Activated naive CD8-positive, alpha-beta T cell (primary cell): ENCODE results near the gene MGMT.
A peak's percentile ranks its signal among the peaks of the same experiment; 100 is the strongest.

Experiments
- H3K27ac Mint-ChIP-seq: one replicate; pipeline ENCODE4 v1.8.0; 2021; ENCODE audit warnings: mixed read lengths
- H3K27me3 Mint-ChIP-seq: one replicate; pipeline ENCODE4 v1.8.0; 2021; ENCODE audit warnings: mixed read lengths
- H3K36me3 Mint-ChIP-seq: one replicate; pipeline ENCODE4 v1.8.0; 2021; ENCODE audit warnings: mixed read lengths
- H3K4me1 Mint-ChIP-seq: one replicate; pipeline ENCODE4 v1.8.0; 2021; ENCODE audit warnings: low read depth, mixed read lengths
- H3K4me3 Mint-ChIP-seq: one replicate; pipeline ENCODE4 v1.8.0; 2021; ENCODE audit warnings: mild to moderate bottlenecking, mixed read lengths
- H3K9me3 Mint-ChIP-seq: one replicate; pipeline ENCODE4 v1.8.0; 2021; ENCODE audit warnings: low read depth, mixed read lengths

The MGMT gene

DNA sequence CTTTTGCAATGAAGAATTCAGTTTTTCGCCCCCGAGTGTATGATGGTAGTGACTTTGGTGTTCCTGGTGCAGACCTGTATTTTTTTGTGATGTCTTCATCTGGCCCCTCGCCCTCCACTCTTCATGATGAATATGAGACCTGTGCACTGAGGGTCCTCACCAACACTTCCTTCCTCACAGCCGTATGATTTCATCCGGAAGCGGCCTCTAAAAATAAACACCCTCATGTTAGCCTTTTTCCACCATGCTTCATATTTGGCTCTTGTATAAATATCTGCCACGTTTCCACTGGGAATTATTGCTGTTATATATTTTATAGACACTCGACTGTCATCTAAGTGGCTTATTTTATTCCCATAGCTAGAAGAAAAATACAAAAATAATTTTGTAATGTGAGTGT, 160.4 kb downstream of the MGMT start:
- H3K36me3 Mint-ChIP-seq, result peaks cover 41% of the 10 kb centered on the region
- H3K27me3 Mint-ChIP-seq, result no peaks in the 10 kb centered on the region
- no peak overlapping the region for H3K4me3 Mint-ChIP-seq
- H3K4me1 Mint-ChIP-seq, result peaks cover 5% of the 10 kb centered on the region
- H3K9me3 Mint-ChIP-seq, result no peaks in the 10 kb centered on the region
- peak overlapping the region; percentile 18 for H3K27ac Mint-ChIP-seq

GRCh38 chr10:129628823-129629222, 161.8 kb downstream of the MGMT start:
- peaks cover 5% of the 10 kb centered on the region for H3K4me1 Mint-ChIP-seq
- no peak overlapping the region for H3K27ac Mint-ChIP-seq
- no peaks in the 10 kb centered on the region for H3K27me3 Mint-ChIP-seq
- peaks cover 6% of the 10 kb centered on the region for H3K9me3 Mint-ChIP-seq
- no peak overlapping the region for H3K4me3 Mint-ChIP-seq
- H3K36me3 Mint-ChIP-seq, result peaks cover 49% of the 10 kb centered on the region

DNA sequence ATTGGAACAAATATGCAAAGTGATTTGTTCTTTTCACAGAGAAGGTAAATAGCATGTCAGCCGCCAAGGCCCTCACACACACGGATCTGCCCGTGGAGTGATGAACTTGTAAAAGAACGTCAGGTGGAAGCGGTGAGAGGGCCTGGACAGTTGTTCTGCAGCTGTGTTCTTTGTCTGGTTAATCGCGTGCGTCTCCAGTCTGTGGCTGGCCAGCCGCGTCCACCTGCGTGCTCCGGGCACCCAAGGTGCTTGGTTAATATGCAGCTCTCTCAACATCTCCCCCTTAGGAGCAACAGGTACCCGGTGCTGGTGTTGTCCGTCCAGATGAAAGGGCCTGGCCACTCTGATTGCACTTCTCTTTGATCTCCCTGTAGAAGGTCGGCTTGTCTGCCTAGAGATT, 162.9 kb downstream of the MGMT start:
- Mint-ChIP-seq H3K4me3 (no peak overlapping the region), H3K4me1 (peaks cover 5% of the 10 kb centered on the region), H3K9me3 (peaks cover 14% of the 10 kb centered on the region), H3K27me3 (no peaks in the 10 kb centered on the region), H3K27ac (no peak overlapping the region), H3K36me3 (peaks cover 55% of the 10 kb centered on the region)

- peaks cover 5% of the 10 kb centered on the region for H3K4me1 Mint-ChIP-seq
- no peaks in the 10 kb centered on the region for H3K27me3 Mint-ChIP-seq
- H3K27ac Mint-ChIP-seq, result no peak overlapping the region
- H3K4me3 Mint-ChIP-seq, result no peak overlapping the region
- H3K36me3 Mint-ChIP-seq, result peaks cover 50% of the 10 kb centered on the region
- H3K9me3 Mint-ChIP-seq, result peaks cover 14% of the 10 kb centered on the region
These were observed 164.0 kb downstream of the MGMT start for GRCh38 chr10:129631006-129631405.

GRCh38 chr10:129631870-129632623, 165.0 kb downstream of the MGMT start:
- peaks cover 51% of the 10 kb centered on the region for H3K36me3 Mint-ChIP-seq
- peaks cover 14% of the 10 kb centered on the region for H3K9me3 Mint-ChIP-seq
- H3K4me1 Mint-ChIP-seq, result peaks cover 3% of the 10 kb centered on the region
- no peak overlapping the region for H3K4me3 Mint-ChIP-seq
- H3K27me3 Mint-ChIP-seq, result no peaks in the 10 kb centered on the region
- no peak overlapping the region for H3K27ac Mint-ChIP-seq

DNA sequence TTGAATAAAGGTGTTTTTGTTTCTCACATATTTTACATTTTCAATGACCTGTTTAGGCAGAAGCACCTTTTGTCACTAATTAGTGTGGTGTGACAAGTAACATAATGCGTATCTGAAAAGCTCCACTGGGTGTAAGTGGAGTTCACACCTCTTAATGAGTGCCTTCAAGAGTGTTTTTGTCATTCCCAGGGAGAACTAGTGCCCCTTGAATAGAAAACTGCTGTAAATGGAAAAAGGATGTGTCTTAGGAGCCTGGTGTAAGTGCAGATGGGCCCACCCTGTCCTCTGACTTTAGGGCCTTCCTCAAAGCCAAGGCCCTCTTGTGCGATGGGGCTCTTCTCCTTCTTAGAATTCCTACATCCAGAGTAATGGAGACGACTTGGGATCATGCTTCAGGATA, 170.0 kb downstream of the MGMT start:
- Mint-ChIP-seq H3K4me3 (no peak overlapping the region), H3K9me3 (peaks cover 18% of the 10 kb centered on the region), H3K36me3 (peaks cover 46% of the 10 kb centered on the region)

DNA sequence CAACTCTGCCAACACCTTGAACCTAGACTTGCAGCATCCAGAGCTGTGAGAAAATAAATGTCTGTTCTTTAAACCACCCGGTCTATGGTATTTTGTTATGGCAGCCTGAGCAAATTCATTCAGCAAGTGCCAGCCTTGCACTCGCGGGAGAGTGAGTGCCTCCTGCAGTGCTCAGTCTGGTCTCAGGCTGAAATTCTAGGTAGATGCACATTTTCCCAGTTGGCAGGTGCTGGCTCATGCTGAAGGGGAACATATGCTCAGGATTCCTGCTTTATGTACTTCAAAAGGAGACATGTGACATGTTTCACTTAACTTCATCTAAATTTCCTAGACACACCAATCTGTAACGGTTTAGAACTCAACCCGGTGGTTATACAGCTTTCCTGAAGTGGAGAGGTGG, 170.8 kb downstream of the MGMT start:
- Mint-ChIP-seq H3K27me3 (no peaks in the 10 kb centered on the region), H3K4me3 (no peak overlapping the region), H3K4me1 (no peaks in the 10 kb centered on the region), H3K36me3 (peaks cover 40% of the 10 kb centered on the region), H3K27ac (no peak overlapping the region), H3K9me3 (peaks cover 18% of the 10 kb centered on the region)

More for the DNA sequence above, 170.0 kb downstream of the MGMT start:
- H3K27ac Mint-ChIP-seq, result no peak overlapping the region
- no peaks in the 10 kb centered on the region for H3K27me3 Mint-ChIP-seq
- H3K4me1 Mint-ChIP-seq, result no peaks in the 10 kb centered on the region

DNA sequence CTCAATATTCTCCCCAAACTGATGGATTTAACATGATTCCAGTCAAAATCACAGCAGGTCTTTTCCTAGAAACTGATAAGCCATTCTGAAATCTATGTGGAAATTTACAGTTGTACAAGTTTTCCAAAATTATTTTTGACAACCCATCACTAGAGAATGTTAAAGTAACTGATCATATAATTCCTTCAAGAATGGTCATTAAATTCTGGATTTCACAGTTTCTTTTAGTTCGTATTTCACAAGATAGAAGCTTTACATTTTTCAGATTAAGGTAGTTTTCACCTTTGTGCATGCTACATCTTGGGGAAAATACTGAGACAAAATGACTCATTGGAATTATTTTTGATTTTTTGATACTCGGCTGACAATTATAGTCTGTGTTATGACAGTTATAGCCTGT, 174.3 kb downstream of the MGMT start:
- Mint-ChIP-seq H3K36me3 (peaks cover 28% of the 10 kb centered on the region), H3K9me3 (peaks cover 4% of the 10 kb centered on the region), H3K4me3 (no peak overlapping the region), H3K27ac (no peak overlapping the region), H3K4me1 (no peaks in the 10 kb centered on the region), H3K27me3 (no peaks in the 10 kb centered on the region)

DNA sequence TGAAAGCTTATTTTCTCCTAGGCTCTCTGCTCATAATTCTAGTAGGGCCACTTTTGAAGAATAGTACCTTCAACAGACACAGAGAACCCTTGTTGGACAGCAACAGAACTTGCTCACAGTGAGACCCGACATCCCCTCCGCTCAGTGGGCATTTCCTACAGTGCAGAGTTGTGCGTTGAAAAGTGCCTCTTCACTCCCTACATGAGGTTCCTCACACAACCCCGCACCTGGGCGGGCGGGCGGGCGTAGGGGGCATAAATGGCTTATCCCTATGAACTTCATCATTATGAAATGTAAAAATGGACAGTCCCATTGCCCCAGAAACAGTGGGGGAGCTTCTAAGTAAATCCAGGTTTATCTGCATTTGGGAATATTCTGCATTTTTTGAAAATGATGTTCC, 174.9 kb downstream of the MGMT start:
- Mint-ChIP-seq H3K36me3 (peaks cover 28% of the 10 kb centered on the region), H3K27me3 (no peaks in the 10 kb centered on the region), H3K9me3 (peaks cover 4% of the 10 kb centered on the region), H3K4me1 (no peaks in the 10 kb centered on the region), H3K4me3 (no peak overlapping the region), H3K27ac (no peak overlapping the region)

- no peaks in the 10 kb centered on the region for H3K4me1 Mint-ChIP-seq
- H3K27ac Mint-ChIP-seq, result no peak overlapping the region
- H3K9me3 Mint-ChIP-seq, result peaks cover 4% of the 10 kb centered on the region
- no peaks in the 10 kb centered on the region for H3K27me3 Mint-ChIP-seq
- H3K36me3 Mint-ChIP-seq, result peaks cover 24% of the 10 kb centered on the region
- H3K4me3 Mint-ChIP-seq, result no peak overlapping the region
These were observed 175.4 kb downstream of the MGMT start for GRCh38 chr10:129642427-129642826.

- Mint-ChIP-seq H3K36me3 (peaks cover 22% of the 10 kb centered on the region), H3K4me1 (no peaks in the 10 kb centered on the region), H3K4me3 (no peak overlapping the region), H3K9me3 (peaks cover 1% of the 10 kb centered on the region), H3K27ac (no peak overlapping the region), H3K27me3 (no peaks in the 10 kb centered on the region)
These were observed 176.2 kb downstream of the MGMT start for GRCh38 chr10:129643266-129643665.

- no peak overlapping the region for H3K4me3 Mint-ChIP-seq
- no peaks in the 10 kb centered on the region for H3K27me3 Mint-ChIP-seq
- H3K9me3 Mint-ChIP-seq, result no peaks in the 10 kb centered on the region
- H3K36me3 Mint-ChIP-seq, result peaks cover 13% of the 10 kb centered on the region
- H3K27ac Mint-ChIP-seq, result no peak overlapping the region
- H3K4me1 Mint-ChIP-seq, result no peaks in the 10 kb centered on the region
These were observed 178.4 kb downstream of the MGMT start for GRCh38 chr10:129645487-129645886.

GRCh38 chr10:129646973-129647372, 179.9 kb downstream of the MGMT start:
- Mint-ChIP-seq H3K27me3 (no peaks in the 10 kb centered on the region), H3K36me3 (peaks cover 10% of the 10 kb centered on the region), H3K27ac (no peak overlapping the region), H3K4me3 (no peak overlapping the region), H3K4me1 (no peaks in the 10 kb centered on the region), H3K9me3 (no peaks in the 10 kb centered on the region)

DNA sequence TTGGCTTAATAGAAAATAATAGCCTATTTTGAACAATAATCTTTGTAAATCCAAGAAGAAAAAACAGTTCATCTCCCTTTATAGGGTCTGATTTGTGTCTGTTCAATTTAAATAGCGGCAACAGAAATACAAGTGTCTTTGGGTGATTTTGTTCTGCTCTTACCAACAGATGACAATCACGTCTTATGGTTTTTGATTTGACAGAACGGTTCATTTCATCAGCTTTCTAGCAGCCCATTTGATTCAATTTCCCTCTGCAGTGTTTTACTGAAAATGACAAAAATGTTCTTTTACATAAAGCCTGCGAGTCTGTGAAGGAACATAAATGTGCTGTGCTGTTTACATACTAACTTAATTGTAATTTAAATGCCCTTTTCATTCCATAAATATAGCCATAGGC, 180.5 kb downstream of the MGMT start:
- peaks cover 10% of the 10 kb centered on the region for H3K36me3 Mint-ChIP-seq
- no peaks in the 10 kb centered on the region for H3K27me3 Mint-ChIP-seq
- H3K27ac Mint-ChIP-seq, result no peak overlapping the region
- H3K4me1 Mint-ChIP-seq, result no peaks in the 10 kb centered on the region
- H3K9me3 Mint-ChIP-seq, result no peaks in the 10 kb centered on the region
- H3K4me3 Mint-ChIP-seq, result no peak overlapping the region

- no peaks in the 10 kb centered on the region for H3K27me3 Mint-ChIP-seq
These were observed 181.8 kb downstream of the MGMT start for GRCh38 chr10:129648856-129649255.

GRCh38 chr10:129652021-129652420, 185.0 kb downstream of the MGMT start:
- no peak overlapping the region for H3K27ac Mint-ChIP-seq
- no peaks in the 10 kb centered on the region for H3K27me3 Mint-ChIP-seq
- no peaks in the 10 kb centered on the region for H3K4me1 Mint-ChIP-seq
- peaks cover 13% of the 10 kb centered on the region for H3K36me3 Mint-ChIP-seq
- no peaks in the 10 kb centered on the region for H3K9me3 Mint-ChIP-seq
- no peak overlapping the region for H3K4me3 Mint-ChIP-seq

More at GRCh38 chr10:129648856-129649255, 181.8 kb downstream of the MGMT start:
- Mint-ChIP-seq H3K9me3 (no peaks in the 10 kb centered on the region), H3K4me1 (no peaks in the 10 kb centered on the region), H3K27ac (no peak overlapping the region), H3K4me3 (no peak overlapping the region), H3K36me3 (peaks cover 6% of the 10 kb centered on the region)
